ENCODE data around the gene PLEKHB1.
"Not testable (repeated sequence)": the region's sequence is repeated elsewhere in the genome, so short reads cannot be mapped to it uniquely, and the experiment has no call there.

The PLEKHB1 gene

DNA sequence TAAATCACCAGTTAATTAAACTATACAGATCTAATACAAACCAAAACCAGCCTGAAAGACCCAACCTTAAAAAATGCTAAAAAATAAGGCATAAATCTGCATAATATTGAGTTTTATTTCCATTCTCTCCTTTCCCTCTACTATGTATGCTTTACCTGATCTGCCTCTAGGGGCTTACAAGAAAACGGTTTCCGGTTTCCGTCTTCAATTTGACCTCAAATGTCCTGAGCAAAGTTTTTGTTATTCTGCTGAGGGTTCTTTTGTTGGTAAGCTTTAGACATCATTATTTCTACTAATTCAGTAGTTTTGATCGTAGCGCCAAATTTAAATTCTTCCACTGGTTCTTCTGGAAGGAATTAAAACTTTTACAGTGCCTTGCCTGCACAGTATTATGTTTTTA is 30.2 kb downstream of the PLEKHB1 start:
- not testable (repeated sequence) for DNase-seq (ENCODE audit: low spot score)

- DNase-seq (ENCODE audit: low spot score) = no peak
Observed at GRCh38 chr11:73680687-73681086, 34.3 kb downstream of the PLEKHB1 start.

DNA sequence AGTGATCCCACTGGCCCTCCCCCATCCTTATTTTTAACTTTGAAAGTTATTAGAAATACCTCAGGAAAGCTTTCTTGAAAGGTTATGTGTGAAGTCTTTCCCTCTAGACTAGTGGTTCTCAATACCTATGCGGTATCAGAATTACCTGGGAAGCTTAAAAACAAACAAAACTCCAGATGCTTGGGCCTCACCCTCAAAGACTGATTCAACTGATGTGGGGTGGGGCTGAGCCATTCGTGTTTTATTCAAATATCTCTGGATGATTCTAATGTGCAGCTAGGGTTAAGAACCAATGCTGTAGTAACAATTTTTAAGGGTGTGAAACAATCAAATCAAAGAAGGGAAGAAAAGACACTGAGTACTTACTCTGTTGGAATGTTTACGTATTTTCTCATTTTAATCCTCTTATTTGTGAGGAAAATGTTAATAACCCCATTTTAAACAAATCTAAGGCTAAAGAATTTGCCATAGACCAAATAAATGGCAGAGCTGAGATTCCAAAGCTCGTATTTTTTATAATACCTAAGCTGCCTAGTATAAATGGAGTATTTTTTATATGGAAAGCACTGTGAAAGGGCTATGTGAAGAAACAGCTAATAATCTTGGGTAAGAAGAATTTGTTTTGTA is 47.6 kb downstream of the PLEKHB1 start:
- no peak for DNase-seq (ENCODE audit: low spot score)

DNA sequence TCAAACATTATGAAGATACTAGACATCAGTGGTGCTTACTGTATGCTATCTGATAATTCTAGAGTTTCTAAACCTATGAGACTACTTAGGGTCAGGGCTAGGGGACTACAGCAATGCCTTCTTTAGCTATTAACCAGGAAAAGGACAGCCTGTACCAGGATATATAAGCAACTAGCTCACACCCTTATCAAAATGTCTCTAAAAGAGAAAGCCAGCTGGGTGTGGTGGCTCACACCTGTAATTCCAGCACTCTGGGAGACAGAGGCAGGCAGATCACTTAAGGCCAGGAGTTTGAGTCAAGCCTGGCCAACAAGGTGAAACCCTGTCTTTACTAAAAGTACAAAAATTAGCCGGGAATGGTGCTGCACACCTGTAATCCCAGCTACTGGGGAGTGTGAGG is 58.7 kb downstream of the PLEKHB1 start:
- DNase-seq (ENCODE audit: low spot score) = no peak

DNA sequence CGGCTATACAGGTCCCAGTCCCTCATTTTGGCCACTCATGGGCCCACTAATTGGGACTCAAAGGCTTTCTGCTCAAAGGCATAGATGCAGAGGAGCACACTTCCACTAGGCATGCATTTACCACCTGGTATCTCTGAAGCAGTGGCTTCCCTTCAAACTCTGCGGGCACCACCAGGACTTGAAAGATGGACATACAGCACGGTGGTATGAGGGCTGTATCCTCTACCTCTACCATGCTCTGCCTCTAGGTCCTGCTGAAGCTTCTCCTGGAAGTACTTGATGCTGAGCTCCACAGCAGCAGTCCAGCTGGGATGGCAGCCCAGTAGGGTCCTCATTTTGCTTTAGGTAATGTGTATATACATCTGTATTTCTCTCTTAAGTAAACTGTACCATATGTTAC is 64.6 kb downstream of the PLEKHB1 start:
- DNase-seq (ENCODE audit: low spot score) = no peak
